Measurements from ENCODE around the gene FARP2.
"Not testable (repeated sequence)": the region's sequence is repeated elsewhere in the genome, so short reads cannot be mapped to it uniquely, and the experiment has no call there.

The FARP2 gene, protein sequence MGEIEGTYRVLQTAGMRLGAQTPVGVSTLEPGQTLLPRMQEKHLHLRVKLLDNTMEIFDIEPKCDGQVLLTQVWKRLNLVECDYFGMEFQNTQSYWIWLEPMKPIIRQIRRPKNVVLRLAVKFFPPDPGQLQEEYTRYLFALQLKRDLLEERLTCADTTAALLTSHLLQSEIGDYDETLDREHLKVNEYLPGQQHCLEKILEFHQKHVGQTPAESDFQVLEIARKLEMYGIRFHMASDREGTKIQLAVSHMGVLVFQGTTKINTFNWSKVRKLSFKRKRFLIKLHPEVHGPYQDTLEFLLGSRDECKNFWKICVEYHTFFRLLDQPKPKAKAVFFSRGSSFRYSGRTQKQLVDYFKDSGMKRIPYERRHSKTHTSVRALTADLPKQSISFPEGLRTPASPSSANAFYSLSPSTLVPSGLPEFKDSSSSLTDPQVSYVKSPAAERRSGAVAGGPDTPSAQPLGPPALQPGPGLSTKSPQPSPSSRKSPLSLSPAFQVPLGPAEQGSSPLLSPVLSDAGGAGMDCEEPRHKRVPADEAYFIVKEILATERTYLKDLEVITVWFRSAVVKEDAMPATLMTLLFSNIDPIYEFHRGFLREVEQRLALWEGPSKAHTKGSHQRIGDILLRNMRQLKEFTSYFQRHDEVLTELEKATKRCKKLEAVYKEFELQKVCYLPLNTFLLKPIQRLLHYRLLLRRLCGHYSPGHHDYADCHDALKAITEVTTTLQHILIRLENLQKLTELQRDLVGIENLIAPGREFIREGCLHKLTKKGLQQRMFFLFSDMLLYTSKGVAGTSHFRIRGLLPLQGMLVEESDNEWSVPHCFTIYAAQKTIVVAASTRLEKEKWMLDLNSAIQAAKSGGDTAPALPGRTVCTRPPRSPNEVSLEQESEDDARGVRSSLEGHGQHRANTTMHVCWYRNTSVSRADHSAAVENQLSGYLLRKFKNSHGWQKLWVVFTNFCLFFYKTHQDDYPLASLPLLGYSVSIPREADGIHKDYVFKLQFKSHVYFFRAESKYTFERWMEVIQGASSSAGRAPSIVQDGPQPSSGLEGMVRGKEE

DNA sequence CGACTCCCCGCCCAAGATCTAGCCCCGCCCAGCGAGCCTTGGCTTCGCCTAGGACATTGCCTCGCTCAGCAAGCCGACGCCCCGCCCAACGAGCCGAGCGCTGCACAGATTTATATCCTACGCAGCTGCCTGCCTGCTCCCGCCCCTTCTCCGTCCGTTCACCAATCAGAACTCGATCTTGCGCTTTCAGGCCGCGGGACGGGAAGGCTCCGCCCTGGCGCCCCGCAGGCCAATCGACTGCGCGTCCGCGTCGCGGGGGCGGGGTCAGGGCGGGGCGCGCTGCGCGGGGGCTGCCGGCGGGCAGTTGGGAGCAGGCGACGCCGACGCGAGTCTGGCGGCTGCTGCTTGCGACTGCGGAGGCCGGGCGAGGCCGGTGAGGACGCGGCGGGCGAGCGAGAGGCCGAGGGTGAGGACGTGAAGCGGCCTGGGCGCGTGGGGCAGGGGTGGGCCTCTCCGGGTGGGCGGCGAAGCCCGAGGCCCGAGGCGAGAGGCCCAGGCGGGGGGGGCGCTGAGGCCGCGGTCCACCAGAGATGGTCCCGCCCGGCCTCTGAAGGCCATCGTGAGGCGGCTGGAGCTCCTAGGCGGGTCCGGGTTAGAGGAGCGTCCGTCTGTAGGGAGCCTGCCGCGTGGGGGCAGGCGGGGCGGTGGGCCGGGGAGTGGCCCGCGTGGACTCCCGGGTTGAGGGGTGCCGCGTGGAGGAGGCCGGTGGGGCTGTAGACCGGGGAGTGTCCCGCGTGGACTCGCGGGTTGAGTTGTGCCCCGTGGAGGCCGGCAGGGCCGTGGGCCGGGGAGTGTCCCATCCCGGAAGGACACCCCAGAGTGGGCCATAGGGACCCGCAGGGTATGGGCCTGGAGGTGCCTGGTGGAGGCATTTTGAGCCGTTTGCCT, at the start of gene FARP2:
Gene FARP2, plus strand, starts transcription at position 303 of the 888 bp plus-strand sequence. CDS start 16,823 bp downstream, outside the sequence.
- peak; percentile 85 to 92 for DNase-seq (ENCODE audit: low read depth in 2 of 2)

DNA sequence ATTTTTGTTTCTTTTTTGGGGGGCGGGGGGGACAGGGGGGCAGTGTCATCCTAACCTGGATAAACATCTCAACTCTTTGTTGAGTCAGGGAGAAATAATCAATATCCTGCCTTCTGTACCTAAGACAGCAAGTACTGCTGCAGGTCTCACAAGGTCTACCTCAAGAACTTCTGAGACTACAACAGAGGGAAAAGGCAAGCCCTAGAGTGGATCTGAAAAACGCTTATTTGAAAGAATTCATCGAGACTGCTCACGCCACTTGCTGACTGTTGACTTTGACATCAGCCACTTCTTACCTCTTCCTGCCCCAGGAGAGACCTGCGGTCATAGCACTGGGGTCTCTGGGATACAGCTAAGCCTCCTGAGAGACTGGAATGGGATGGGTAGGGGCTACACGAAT, 49.0 kb upstream of the FARP2 start:
- no peak for DNase-seq (ENCODE audit: low read depth in 2 of 2)

DNA sequence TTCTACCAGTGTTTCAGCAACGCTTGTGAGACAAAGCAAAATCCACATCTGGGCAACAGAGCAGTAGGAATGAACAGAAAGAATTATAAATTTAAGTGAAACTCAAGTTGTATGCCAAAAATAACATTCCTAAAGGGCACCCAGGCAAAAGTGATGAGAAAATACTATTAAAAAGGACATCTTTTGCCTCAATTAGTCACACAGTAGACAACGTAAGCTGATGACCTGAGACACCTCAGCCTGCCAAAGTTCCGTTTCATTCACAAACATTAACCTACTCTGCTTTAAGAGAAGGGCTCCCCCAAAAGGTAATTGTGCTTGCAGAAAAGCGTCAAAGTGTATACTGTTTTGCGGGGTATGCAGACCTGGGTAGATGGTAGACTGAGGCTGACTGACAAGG, 47.8 kb upstream of the FARP2 start:
- no peak for DNase-seq (ENCODE audit: low read depth in 2 of 2)

DNA sequence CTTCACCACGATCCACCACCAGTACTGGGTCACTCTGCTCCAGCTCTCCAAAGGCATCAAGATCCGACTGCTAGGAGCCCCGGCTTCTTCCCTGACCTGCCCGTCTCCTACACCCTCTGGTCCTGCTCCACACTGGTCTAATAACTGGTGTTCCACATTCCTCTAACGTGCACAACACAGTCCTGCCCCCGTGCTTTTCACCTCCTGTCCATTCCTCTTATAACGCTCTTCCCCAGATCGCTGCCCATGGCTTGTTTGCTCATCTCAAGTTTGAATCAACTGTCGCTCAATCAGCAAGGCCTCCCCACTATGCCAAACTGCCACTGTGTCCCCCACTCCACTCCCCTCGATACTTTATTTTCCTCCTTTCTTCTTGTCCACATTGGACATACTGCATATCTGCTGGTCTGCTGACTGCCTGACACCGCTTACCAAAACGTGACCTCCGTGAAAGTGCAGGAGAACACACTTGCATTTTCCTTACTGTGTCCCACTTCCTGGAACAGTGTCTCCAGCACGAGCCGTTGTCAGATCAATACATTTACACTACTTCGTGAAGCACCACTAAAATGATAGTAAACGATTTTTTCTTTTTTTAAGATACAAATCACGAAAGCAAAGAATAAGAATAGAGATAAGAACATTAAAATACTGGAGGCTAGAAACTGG, 47.1 kb upstream of the FARP2 start:
- DNase-seq (ENCODE audit: low read depth in 2 of 2), result no peak

DNA sequence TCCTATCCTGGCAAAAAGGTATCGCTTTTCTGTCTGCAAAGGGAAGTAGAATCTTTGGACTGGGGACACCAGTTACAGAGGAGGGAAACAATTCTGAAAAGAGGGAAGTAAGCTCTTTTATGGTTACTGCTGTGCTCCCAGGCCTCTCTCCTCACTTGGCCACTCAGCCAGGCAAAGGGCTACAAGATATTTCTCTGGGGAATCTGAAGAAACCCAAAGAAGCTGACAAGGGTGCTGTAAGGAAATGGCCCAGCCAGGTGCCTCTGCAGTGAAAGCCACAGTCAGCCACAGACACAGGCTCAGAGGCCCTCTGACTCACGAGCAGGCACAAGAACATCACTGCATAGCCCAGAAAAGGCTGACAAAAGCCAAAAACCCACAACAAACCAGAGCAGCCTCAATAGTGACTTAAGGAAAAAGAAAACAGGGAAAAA, 46.4 kb upstream of the FARP2 start:
- peak; percentile 36 to 45 for DNase-seq (ENCODE audit: low read depth in 2 of 2)

DNA sequence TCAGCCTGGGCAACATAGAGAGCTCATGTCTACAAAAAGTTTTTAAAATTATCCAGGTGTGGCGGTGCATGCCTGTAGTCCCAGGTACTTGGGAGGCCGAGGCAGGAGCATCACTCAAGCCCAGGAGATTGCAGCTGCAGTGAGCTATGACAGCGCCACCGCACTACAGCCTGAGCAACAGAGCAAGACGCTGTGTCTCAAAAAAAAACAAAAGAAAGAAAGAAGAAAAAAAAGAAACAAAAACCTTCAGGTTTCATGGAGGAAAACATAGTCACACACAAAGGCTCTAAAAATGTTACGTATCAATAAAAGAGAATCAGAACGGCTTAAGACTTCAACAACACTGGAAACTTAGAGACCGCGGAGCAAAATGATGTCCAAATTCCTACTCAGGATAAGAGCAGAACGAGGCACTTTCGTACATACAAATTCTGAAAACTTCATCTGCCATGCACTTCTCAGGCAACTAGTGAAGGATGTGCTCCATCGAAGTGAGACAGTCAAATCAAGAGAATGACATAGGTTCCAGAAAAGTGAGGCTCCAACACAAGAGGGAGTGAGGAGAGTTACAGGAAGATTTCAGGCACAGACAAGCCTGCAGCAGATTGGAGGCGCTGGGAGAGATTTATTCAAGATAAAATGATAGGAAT, 45.0 kb upstream of the FARP2 start:
- no peak for DNase-seq (ENCODE audit: low read depth in 2 of 2)

DNA sequence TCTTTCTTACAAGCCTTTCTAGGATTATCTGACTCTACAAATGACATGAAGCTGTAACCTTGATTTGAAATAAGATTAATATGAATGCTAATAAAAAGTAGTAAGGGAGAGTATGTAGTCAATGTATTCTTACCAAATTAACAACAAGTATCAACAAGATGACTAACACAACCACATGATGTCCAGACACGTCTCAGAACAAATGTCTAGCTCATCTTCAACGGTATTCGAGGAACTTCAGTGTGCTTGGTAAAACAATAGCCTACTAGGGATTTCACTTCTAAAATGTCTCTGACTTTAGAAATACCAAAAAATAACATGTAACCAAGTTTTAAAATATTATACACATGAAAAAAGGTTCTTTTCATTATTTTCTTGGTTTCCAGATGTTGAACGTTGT, 44.0 kb upstream of the FARP2 start:
- no peak for DNase-seq (ENCODE audit: low read depth in 2 of 2)

DNA sequence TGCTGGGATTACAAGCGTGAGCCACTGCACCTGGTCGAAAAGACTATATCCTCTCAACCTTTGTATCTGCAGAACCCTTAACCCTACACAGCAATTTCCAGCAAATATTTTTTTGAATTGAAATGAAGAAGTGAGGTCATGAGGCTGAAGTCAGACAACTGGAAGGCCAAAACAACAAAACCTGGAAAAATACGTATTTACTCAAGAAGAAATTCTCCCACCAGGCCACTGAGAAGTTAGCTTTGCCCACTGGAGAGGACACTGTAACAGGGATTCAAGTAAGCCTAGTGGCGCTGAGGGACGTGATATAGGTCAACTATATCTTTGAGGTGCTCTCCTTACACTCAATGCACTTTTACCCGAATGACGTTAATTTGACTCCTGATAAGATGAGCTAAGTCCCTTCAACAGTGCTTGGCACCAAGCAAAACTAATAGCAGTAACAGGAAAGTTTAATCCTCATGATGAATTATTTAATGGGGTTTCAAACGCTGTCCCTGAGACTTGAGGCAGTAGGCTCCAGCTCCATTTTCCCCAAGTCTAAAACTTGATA, 42.5 kb upstream of the FARP2 start:
- DNase-seq (ENCODE audit: low read depth in 2 of 2), result no peak

DNA sequence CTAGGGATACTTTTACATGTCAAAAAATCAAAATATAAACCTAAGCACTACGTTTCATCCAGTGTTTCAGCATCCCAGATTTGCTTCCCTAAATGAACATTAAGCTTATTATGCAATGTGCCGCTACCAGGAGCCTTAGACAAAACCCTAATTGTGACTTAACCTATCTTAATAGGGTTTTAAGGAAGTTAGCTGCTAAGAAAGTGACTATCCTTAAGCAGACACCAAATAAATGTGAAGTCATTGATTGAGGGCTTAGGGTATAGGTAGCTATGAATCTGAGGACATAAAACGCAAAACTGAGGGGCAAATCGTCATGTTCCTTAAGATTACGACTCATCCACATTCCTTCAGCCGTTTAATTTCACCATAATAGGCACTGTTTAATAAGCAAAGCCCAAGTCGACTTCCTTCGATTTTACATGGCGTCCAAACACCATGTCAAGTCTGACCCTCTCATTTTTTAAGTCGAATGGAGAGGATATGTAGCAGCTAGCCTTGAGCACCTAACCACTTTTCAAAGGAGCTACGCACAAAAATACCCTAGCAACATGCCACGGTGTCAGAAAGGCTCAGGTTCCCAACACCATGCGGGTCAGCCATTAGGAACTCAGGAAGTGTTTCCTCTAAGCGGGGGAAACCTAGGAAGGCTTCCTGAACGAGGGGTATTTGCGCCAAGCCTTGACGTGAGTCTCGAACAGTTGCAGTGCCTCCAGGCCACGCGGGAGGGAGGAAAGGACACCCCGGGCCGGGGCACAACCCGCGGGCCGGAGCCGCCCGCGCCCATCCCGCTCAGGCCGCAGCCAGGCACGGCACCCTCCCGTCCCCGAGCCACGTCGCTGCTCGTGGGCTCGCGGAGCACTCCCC, 41.6 kb upstream of the FARP2 start:
- DNase-seq (ENCODE audit: low read depth in 2 of 2), result no peak

DNA sequence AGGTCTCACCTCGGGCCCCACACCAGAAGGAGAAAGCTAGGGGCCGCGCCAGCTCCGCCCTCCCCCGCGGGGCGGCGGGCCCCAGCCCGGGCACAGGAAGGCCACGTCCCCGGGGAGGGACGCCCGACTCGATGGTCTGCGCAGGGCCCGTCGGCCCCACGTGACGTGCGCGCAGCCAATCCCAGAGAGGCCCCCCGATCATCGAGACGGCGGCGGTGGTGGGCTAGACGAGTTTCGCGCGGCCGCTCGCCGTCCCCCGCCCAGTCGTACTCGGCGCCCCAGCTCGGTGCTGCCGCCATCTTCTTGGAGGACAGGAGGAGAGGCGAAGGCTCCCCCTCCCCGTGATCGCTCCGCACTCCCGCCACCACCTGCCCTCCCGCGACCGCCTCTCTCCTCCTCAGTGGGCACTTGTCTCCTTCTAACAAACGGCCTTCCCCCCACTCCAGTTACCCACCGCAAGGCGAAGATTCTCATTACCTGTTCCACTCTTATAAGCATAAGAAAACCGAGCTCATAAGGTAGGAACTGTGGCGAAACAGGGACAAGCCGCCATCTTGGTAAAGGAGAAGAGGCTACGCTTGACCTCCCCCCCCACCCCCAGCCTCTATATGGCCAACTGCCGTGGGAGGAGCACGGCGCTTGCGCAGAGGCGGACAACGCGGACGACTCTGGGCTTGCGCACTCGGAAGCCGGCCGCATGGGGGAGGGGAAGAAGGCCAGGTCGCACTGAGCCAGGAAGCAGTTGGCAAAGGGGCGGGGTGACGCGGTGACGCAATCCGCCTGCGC, 40.8 kb upstream of the FARP2 start, which contains the start of gene HDLBP:
Gene HDLBP, minus strand, starts transcription at position 580 of the 786 bp plus-strand sequence. CDS start 48,803 bp downstream, outside the sequence.
- DNase-seq (ENCODE audit: low read depth in 2 of 2), result peak; percentile 100

DNA sequence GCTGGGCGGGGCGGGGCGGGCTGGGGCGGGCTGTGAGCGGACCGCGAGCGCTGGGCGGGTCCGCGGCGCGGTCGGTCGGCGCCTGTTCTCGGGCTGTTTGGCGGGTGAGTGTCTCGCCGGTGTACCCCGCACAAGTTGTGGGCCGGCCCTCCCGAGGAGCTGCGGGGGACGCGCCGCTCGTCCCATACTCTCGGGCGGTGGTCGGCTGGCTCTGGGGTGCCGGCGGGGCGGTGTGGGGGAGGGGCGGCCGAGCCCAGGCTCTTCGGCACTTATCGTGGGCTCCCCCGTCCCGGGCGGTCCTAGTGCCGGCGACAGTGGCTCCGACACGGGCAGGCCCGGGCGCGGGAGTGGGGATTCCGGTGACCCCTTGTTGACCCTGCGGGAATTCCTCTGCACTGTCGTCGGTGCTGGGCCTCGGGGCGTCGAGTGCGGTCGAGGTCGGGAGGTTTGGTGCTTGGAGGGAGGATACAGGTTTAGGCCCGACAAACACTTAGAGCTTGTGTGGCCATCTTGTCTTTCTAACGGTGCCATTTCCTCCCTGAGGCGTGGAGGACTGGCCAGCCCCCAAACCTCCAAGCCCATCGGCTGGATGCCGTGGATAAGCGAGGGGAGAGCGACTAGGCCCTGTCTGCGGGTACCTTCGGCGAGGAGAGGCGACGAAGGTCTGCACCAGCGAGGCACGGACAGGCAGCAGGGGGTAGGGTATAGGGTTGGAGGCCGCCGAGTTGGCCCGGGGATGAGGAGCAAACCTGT, 40.0 kb upstream of the FARP2 start, which contains the start of gene SEPTIN2:
Gene SEPTIN2, plus strand, starts transcription at position 47 of the 753 bp plus-strand sequence. CDS start 8,308 bp downstream, outside the sequence.
- peak in 1 of 2 donors; percentile 59 for DNase-seq (ENCODE audit: low read depth in 2 of 2)

DNA sequence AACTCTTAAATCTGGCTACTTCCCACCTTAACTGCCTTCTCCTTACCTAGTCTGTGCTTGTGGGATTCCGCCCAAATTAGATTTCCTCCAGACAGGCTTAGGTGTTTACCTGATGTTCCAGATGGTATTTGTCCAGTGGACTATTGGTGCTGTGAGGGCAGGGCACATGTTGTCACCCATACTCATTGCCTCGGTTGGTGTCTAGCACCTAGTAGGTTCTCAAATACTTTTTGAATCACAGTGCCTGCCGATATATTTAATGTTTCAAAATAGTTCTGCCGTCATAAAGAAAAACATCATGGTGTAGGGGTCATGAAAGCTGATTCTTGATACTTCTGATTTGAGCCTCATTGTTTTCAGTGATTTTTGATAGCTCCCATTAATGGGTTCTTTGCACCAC, 39.3 kb upstream of the FARP2 start:
- no peak for DNase-seq (ENCODE audit: low read depth in 2 of 2)

DNA sequence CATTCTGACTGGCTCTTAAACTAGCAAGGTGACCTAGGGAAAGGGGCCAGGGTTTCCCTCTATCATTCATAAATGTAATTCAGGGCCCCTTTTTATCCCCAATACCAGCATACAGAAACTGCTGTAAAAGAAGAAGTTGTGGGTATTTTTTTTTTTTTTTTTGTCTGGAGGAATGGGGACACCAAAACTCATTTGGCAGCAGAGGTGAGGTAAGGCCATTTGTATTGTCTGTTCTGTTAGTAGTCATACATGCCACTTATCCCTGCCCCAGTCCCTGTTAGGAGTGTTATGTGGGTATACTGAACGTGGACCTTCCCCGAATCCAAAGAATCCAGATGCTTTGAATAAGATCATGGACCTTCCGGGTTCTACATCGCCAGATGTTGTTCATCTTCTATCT, 38.7 kb upstream of the FARP2 start:
- DNase-seq (ENCODE audit: low read depth in 2 of 2), result no peak

DNA sequence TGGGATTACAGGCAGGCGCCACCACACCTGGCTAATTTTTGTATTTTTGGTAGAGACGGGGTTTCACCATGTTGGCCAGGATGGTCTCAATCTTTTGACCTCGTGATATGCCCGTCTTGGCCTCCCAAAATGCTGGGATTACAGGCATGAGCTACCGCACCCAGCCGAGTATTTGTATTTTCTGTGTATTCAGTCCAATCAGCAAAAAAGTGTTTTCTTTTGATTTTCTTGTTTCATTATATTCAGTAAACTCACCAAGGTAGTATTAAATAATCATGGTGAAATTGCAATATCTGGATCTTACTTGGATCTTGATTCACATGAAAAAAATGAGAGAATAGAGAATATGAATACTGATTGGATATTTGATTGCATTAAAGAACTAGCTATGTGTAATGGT, 37.3 kb upstream of the FARP2 start:
- not testable (repeated sequence) for DNase-seq (ENCODE audit: low read depth in 2 of 2)

DNA sequence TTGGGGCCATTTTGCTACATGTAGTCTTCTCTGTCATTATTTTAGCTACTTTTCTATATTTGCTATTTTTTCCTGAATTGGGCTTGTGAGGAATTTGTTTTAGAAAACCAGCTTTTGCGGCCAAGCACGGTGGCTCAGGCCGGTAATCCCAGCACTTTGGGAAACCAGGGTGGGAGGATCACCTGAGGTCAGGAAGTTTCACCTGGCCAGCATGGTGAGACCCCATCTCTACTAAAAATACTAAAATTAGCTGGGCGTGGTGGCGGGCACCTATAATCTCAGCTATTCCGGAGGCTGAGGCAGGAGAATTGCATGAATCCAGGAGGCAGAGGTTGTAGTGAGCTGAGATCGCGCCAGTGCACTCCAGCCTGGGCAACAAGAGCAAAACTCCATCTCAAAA, 35.7 kb upstream of the FARP2 start:
- DNase-seq (ENCODE audit: low read depth in 2 of 2), result no peak

DNA sequence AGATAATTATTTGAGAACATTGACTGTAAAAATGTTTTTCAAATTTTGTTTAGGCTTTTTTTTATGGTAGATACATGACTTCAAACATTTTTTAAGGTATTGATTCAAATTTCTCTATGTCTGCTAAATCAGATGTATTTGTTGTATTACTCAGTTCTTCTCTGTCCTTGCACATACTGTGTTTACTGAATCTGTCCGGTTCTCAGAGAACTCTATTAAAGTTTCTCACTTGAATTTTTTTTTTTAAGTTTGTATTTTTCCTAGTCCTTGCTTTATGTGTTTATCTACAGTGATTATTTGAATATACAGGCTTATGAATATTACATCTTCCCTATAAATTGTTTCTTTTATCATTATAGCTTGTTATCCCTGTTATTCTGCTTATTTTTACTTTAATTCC, 35.1 kb upstream of the FARP2 start:
- DNase-seq (ENCODE audit: low read depth in 2 of 2), result no peak

DNA sequence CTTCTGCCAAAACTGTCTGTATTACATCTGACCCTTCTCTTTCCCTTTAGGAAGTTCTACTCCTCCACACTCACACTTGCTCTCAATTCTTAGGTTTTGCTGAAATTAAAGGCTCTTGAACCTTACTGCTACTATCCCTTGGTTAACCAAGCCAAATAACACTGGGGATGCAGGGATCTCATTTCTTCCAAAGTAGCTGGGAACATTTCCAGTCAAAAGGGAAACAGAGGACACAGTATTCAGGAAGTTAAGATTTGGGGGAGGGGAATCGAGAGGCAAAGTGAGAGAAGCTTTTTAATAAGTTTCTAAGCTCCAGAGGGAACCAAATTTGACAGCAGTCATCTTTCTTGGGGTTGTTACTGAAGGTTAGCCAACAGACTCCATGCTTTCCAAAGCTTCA, 34.2 kb upstream of the FARP2 start:
- DNase-seq (ENCODE audit: low read depth in 2 of 2), result no peak
